HT-29 (cell line): Measurements from ENCODE around the gene NAA35. TPM values are rescaled to one million over a fixed set of nuclear protein-coding genes. Genes with fewer than 3 reads are reported as not detected.
"Not testable (repeated sequence)": the region's sequence is repeated elsewhere in the genome, so short reads cannot be mapped to it uniquely, and the experiment has no call there.

ENCODE experiments used
- DNase-seq: peaks from one replicate; pipeline ENCODE4 v3.0.0-alpha.2; 2015; ENCODE audit warnings: low spot score
- total RNA-seq: library from RNA; depleted of rRNA; stranded (reverse); fragments of >200 nt; shearing (Covaris generic); gene quantifications from 2 replicates; pipeline ENCODE4 v1.2.3, GENCODE V29; 2014

The NAA35 gene
- total RNA-seq, 1 experiment from 2014 or later = 18.7 TPM

DNA sequence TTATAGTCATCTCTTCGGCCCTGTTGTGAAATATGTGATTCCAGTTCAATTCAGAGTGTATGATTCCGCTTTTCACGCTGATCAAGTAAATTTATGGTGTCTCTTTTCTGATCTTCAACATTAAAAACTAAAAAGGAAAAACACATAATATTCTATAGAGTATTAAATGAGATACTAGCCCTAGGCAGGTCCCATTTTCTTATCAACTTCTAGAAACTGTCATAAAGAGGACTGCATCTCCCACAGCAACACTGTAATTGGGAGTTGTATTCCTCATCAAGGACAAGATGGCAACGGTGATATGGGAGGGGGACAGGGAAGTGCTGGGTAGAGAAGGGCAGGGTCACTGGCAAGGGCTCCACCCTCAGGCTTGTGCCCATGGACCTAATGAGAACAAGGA is 86.8 kb downstream of the NAA35 start:
- no peak for DNase-seq

DNA sequence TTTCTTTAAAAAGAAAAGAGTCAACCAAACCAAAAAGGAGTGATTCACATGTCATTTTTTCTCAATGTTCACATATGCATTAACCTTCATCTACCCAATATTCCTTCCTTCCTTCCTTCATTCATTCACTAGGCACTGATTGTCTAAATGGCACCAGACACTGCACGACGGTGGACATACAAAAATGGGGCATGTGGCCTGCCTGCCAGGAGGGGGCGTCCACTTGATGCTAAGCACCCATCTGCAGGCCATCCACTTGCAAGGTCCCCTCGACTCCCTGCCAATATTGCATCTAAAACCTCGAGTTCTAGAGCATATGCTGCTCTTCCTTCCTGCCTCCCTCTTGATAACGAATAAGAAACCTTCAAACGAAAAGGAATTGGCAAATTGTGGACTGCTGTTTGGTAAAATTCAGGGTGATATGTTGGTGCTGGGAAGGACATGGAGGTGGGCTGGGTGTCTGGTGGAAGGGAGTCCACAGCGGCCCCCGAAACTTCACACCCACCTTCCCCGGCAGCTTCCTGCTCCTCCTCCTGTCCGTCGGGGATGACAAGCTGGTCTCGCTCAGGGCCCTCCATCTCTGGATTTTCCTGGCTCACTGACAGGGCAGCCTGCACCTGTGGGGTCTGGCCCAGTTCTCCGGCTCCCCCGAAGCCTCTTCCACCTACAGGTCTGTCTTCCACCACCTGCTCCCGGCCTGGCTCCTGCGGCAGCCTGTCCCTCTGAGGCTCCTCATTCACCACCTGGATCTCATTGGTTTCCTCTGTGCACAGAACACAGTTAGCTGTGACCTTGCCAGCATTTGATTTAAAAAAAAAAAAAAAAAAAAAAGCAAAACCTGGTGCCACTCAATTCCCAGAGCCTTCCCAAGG is 94.2 kb downstream of the NAA35 start:
- peak; percentile 56 for DNase-seq

GRCh38 chr9:86035827-86036440 is 95.0 kb downstream of the NAA35 start:
- no peak for DNase-seq

- DNase-seq = no peak
Observed at GRCh38 chr9:86036555-86036954, 95.6 kb downstream of the NAA35 start.

DNA sequence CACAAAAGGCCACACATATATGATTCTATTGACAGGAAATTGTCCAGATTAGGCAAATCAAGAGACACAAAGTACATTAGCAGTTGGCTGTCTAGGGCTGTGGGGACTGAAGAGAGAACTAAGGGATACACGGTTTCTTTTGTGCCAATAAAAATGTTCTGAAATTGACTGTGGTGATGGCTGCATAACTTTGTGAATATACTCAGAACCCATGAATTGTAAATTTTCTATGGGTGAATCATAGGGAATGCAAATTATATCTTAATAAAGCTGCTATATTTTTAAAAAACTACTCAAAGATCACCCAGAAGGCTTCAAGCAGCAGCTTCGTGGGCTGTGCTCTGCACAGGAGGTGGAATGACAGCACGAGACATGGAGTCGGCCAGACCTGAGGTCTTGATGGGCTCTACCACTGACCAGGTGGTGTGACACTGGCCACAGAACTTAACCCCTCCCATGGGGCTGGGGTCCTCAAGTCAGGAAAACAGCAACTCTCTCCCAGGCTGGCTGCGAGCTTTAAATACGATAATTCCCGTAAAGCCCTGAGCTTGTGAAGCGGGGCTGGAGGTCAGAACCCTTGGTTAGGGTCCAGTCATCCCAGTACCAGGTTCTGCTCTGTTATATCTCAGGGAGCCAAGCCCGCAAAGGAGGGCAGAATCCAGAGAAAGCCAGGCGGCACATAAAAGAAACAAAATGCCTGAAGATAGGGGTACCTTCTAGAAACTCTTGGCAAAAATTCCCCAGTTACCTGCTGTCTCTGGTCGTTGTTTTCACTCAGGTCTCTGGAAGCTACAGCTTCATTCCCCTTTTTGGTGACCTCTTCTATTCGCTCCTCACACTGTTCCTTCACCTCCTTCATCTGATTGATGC is 99.3 kb downstream of the NAA35 start:
- DNase-seq = no peak

DNA sequence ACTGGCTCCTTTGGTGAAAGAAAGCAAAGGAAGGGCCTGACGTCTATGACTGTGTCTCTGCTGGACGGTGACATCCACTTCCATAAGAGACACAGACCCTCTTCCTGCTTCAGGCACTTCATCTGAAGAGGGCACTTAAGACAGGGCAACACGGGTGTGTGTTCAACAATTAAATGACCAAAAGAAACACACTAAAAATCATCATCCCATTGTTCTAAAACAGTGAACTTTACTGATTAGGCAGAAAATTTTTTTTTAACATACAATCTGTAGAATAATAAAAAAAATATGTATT is 99.9 kb downstream of the NAA35 start:
- no peak for DNase-seq

DNA sequence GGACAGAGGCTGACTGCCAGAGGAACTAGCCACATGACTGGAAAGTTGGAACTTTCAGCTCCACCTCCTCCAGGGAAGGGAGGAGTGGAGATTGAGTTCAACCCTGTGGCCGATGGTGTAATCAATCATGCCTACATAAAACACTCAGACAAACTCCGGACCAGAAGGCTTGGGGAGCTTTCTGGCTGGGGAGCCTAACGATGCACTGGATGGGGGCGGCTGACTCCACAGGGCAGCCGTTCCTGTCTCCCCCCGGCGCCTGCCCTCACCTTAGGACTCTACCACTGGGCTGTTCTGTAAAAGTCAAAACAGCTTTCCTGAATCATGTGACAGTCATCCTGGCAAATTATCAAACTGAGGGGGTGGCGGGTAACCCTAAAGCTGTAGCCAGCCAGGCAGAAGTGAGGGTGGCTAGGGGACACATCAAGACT is 100.4 kb downstream of the NAA35 start:
- DNase-seq = no peak

DNA sequence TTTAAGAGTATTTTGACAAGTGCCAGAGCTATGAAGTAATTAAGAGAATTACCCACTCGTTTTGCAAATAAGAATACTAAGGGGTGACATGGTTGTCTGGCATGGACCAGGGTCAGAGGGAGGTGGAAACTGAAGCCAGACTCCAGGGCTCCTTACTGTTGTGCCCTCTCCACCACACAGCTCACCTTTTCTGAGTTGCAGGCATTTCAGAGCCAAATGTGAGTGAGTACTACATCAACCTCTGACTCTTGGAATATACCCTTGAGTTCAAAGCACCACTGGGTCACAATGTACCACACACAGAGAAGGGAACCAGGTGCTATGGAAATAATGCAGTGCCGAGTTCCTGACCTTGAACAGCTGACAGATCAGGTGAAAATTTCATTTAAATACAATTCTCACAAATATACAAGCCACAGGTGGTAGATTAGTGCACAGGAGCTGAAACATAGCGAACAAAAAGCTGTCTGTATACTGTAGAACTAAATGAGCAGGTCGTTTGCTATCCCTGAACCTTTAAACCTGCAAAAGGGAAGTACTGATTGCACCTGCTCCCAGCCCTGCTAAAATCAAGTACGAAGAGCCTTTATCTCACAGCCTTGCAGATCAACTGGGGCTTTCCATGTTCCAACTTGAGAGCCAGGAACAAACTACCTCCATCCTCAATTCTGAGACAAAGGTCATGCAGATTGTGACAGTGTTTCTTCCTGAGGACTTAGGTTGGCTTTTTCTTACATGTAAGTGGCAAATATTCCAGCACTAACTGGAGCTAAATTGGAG is 101.4 kb downstream of the NAA35 start:
- no peak for DNase-seq

DNA sequence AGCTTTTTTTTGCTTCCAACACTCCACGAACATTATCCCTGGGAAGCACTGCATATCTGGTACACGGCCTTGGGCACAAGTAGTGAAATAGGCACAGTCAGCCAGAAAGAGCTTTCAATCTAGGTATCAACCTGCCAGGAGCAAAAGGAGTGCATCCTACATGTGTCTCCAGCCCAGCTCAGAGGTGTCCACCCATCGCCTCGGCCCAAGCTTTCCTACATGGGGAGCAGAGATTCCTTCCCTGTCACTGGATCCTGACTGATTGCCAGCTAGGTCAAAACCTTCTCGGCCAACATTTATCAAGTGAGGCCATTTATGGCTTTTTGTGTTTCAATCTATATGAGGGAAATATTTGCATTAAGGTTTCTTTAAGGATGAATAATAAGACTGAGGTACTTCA is 102.6 kb downstream of the NAA35 start:
- DNase-seq = no peak

DNA sequence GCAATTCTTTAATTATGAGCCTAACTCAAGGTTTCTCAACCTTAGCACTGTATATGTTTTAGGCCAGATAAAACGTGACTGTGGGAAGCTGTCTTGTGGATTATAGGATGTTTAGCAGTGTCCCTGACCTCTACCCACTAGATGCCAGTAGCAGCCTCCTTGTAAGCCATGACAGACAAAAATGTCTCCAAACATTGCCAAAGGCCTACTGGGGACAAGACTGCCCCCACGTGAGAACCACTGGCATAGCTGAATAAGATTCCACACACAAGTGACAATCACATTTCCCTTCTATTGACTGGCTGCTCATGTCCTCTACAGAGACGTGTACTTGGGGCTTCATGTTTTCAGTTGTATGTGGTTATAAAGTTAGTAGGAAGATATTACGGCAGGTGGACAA is 103.1 kb downstream of the NAA35 start:
- no peak for DNase-seq

- DNase-seq = no peak
Observed at GRCh38 chr9:86045654-86046053, 104.7 kb downstream of the NAA35 start.

GRCh38 chr9:86046071-86046636 is 105.2 kb downstream of the NAA35 start:
- no peak for DNase-seq

- no peak for DNase-seq
Observed at GRCh38 chr9:86046930-86047341, 106.0 kb downstream of the NAA35 start.

DNA sequence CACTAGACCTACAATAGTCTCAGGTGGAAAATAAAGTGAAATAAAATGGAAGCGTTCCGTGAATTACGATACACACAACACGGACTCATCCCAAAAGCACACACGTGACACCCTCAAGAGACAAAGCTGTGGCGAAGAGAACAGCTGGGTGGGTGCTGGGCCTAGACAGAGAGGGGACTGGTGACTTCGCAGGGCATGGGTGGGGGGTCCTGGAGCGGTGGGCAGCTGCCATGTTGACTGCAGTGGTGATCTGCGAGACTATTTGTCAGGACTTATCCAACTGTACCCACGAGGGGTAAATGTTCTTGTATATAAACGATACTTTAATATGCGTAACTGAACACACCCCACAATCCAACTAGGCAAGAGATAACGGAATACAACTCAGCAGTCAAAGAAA is 106.4 kb downstream of the NAA35 start:
- no peak for DNase-seq

DNA sequence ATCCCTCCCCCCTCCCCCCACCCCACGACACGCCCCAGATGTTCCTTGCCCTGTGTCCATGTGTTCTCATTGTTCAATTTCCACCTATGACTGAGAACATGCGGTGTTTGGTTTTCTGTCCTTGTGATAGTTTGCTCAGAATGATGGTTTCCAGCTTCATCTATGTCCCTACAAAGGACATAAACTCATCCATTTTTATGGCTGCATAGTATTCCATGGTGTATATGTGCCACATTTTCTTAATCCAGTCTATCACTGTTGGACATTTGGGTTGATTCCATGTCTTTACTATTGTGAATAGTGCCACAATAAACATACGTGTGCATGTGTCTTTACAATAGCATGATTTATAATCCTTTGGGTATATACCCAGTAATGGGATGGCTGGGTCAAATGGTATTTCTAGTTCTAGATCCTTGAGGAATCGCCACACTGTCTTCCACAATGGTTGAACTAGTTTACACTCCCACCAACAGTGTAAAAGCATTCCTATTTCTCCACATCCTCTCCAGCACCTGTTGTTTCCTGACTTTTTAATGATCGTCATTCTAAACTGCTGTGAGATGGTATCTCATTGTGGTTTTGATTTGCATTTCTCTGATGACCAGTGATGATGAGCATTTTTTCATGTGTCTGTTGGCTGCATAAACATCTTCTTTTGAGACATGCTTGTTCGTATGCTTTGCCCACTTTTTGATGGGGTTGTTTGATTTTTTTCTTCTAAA is 107.2 kb downstream of the NAA35 start:
- DNase-seq = not testable (repeated sequence)

DNA sequence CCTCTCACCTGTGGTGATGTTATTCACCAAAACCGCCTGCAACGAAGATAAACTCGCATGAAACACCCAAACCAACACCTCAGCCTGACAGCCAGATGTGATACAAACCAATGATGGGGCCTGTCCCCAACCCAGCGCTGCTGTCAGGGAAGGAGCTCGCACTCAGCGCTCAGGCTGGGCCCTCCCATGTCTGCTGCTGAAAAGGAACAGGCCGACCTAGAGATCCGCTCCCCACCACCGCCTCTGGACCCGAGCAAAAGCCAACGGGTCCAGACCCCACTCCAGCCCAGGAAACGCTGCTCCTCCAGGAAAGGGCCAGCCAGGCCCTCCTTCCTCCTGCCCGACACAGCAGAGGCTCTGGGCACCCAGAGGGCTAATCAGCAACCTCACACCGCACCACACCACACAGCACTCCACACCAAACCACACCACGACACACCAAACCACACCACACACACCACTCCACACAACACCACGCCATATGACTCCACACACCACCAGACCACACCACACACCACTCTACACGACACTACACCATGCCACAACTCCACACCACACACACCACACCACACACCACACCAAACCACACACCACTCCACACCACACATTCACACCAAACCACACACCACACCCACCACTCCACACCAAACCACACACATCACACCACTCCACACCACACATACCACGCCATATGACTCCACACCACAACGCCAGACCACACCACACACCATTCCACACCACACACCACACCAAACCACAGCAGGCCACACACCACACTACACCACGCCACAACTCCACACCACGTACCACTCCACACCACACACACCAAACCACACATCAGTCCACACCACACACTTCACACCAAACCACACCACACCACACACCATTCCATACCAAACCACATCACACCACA is 111.9 kb downstream of the NAA35 start:
- no peak for DNase-seq

DNA sequence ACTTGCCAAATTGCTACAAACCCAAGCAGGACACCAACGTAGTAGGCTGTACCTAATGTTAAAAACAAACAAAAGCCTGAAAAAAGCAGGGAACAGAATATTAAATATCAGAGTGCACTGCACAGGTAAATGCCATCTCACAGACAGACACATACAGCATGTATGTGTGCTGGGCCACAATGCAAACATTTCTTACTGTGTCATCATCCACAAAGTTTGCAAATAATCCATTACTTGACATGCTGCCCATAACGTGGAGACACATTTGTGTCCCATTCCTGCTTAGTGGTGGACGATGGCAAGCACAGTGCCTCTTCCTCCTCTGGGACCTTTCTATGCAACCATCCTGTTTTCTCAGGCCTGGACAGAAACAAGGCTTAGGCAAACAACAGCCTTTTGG is 113.7 kb downstream of the NAA35 start:
- DNase-seq = no peak

- DNase-seq = no peak
Observed at GRCh38 chr9:86057491-86057890, 116.5 kb downstream of the NAA35 start.

DNA sequence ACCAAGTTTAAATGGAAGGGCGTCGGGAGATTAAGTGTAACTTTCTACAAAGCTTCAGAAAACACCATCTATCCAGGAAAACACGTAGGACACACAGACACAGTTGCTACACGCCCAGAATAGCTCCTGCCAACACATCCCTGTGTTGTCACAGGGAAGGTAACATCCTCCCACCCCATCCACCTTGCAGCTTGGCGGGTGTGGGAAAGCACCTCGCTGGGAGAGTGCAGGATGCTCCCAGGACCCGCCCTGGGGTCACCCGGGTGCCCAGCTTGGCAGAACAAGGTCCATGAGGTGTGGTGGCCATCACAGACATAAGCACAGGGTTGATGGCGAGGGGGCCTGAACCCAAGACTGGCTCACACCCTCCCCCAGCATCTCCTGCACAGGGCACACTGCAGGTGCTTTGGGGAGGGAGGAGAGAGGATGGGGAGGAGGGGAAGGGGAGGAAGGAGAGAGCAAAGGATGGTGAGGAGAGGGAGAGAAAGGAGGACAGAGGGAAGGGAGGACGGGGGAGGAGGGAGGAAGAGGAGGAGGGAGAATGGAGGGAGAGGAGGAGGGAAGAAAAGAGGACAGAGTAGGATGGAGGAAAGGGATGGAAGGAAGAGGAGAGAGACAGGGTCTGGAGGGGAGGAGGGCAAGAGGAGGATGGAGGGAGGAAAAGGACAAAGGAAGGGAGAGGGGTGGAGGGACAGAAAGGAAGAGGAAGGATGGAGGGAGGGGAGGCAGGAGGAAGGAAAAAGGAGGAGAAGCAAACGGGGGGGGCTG is 121.2 kb downstream of the NAA35 start:
- no peak for DNase-seq
